B cell (primary cell): ENCODE results near the gene PHLDA3. TPM values are rescaled to one million over a fixed set of nuclear protein-coding genes. Genes with fewer than 3 reads are reported as not detected.
A peak's percentile ranks its signal among the peaks of the same experiment; 100 is the strongest.

Source experiments
- ATAC-seq: fragments of 200-7000 bp; cut with Tn5 transposase; one replicate; pipeline ENCODE4 v1.10.0; 2021; ENCODE audit warnings: low read depth, mild to moderate bottlenecking, moderate number of reproducible peaks, moderate library complexity
- CTCF ChIA-PET: fragments of 350-600 bp; sonication (Branson Sonifier 250); formaldehyde crosslinking; loops from one replicate; lab custom pipeline; 2021; ENCODE audit warnings: antibody characterized with exemption, inconsistent platforms; lab: Charles Lee
- POLR2A ChIA-PET: fragments of 350-600 bp; sonication (Branson Sonifier 250); formaldehyde crosslinking; loops from one replicate; lab custom pipeline; 2021; ENCODE audit warnings: antibody characterized with exemption; lab: Charles Lee
- DNase-seq: peaks from one replicate; pipeline ENCODE4 v3.0.0; 2013
- H2AFZ ChIP-seq: 2 replicates; pipeline ENCODE4 v1.6.1; 2012; ENCODE audit warnings: mild to moderate bottlenecking, low read depth, low read length; ENCODE audit not compliant: insufficient read depth, poor library complexity, severe bottlenecking
- H3K27ac ChIP-seq, 2 donors: 1 replicate in 1 of 2; 2 replicates in 1 of 2; pipeline ENCODE4 v1.5.1; 2012 to 2013; ENCODE audit warnings: low read length in 2 of 2, mild to moderate bottlenecking in 2 of 2, moderate library complexity in 1 of 2
- H3K27me3 ChIP-seq, 4 experiments: fragments of 200-600 bp in 1 of 4; sonication (generic) in 1 of 4; replicated peaks in 1 of 4; 1 replicate in 2 of 4; 2 replicates in 2 of 4; pipeline versions ENCODE4 v1.6.1 to v1.7.0; 2013 to 2016; ENCODE audit warnings: low read length in 3 of 4, mild to moderate bottlenecking in 2 of 4, mixed read lengths in 1 of 4, moderate library complexity in 1 of 4; ENCODE audit not compliant: insufficient read depth in 4 of 4, control insufficient read depth in 3 of 4; ENCODE audit errors: control extremely low read depth in 1 of 4
- H3K36me3 ChIP-seq, 2 experiments: replicated peaks in 1 of 2; 1 replicate in 1 of 2; 2 replicates in 1 of 2; pipeline versions ENCODE4 v1.6.1 to v1.7.1; 2013; ENCODE audit warnings: low read length in 1 of 2; ENCODE audit not compliant: insufficient read depth in 2 of 2, control insufficient read depth in 1 of 2; ENCODE audit errors: control extremely low read depth in 1 of 2, extremely low read depth in 1 of 2
- H3K4me1 ChIP-seq, 2 donors: fragments of 200-600 bp in 1 of 2; sonication (generic) in 1 of 2; 1 replicate in 1 of 2; 2 replicates in 1 of 2; pipeline versions ENCODE4 v1.5.1 to v1.6.1; 2013 to 2017; ENCODE audit warnings: low read length in 2 of 2; ENCODE audit not compliant: control insufficient read depth in 2 of 2, insufficient read depth in 2 of 2
- H3K4me2 ChIP-seq: replicated peaks from 2 replicates; pipeline ENCODE3; 2012; ENCODE audit warnings: mild to moderate bottlenecking, low read depth, low read length; ENCODE audit not compliant: poor library complexity, severe bottlenecking
- H3K4me3 ChIP-seq, 5 experiments: fragments of 200-600 bp in 1 of 5; sonication (generic) in 1 of 5; 1 replicate in 3 of 5; 2 replicates in 2 of 5; pipeline versions ENCODE4 v1.5.1 to v1.7.0; 2011 to 2016; ENCODE audit warnings: low read length in 4 of 5, mild to moderate bottlenecking in 4 of 5, low read depth in 2 of 5, control low read depth in 1 of 5, moderate library complexity in 1 of 5; ENCODE audit not compliant: insufficient read depth in 1 of 5; ENCODE audit errors: control extremely low read depth in 1 of 5, extremely low read depth in 1 of 5
- H3K79me2 ChIP-seq: fragments of 200-600 bp; sonication (generic); one replicate; pipeline ENCODE4 v1.6.0; 2016; ENCODE audit warnings: low read length; ENCODE audit not compliant: control insufficient read depth, insufficient read depth
- H3K9ac ChIP-seq: fragments of 200-600 bp; sonication (generic); 2 replicates; pipeline ENCODE4 v1.6.1; 2017; ENCODE audit warnings: mild to moderate bottlenecking, low read length, moderate library complexity
- H3K9me3 ChIP-seq, 3 donors: one replicate each; pipeline versions ENCODE4 v1.6.1 to v1.7.1; 2013; ENCODE audit warnings: low read length in 2 of 3; ENCODE audit not compliant: control insufficient read depth in 2 of 3, insufficient read depth in 1 of 3; ENCODE audit errors: control extremely low read depth in 1 of 3
- H4K20me1 ChIP-seq: 2 replicates; pipeline ENCODE4 v1.6.0; 2012; ENCODE audit warnings: mild to moderate bottlenecking, low read length; ENCODE audit not compliant: insufficient read depth, control insufficient read depth, poor library complexity, severe bottlenecking
- H3K27ac Mint-ChIP-seq: one replicate; pipeline ENCODE4 v1.8.0; 2021; ENCODE audit warnings: mixed read lengths
- H3K27me3 Mint-ChIP-seq: one replicate; pipeline ENCODE4 v1.8.0; 2021; ENCODE audit warnings: mixed read lengths
- H3K4me1 Mint-ChIP-seq: one replicate; pipeline ENCODE4 v1.8.0; 2021; ENCODE audit warnings: mixed read lengths
- H3K4me3 Mint-ChIP-seq: one replicate; pipeline ENCODE4 v1.8.0; 2021; ENCODE audit warnings: mixed read lengths
- H3K9me3 Mint-ChIP-seq: one replicate; pipeline ENCODE4 v1.8.0; 2022; ENCODE audit warnings: mixed read lengths; ENCODE audit not compliant: insufficient read depth
- CTCF ChIP-seq: fragments of 200-600 bp; IDR thresholded peaks from one replicate; pipeline ENCODE4 v1.8.0; 2022; ENCODE audit warnings: antibody characterized with exemption, mild to moderate bottlenecking
- EZH2 ChIP-seq: IDR thresholded peaks from 2 replicates; pipeline ENCODE4 v1.6.1; 2012; ENCODE audit warnings: borderline replicate concordance, low read depth, mild to moderate bottlenecking, moderate library complexity, low read length; ENCODE audit not compliant: insufficient read depth, poor library complexity, severe bottlenecking
- WGBS: methylation state at CpG from one replicate; pipeline ENCODE4 v1.1.5; 2013; ENCODE audit warnings: missing lambda C conversion rate; ENCODE audit not compliant: insufficient coverage; 5-methylcytosine and 5-hydroxymethylcytosine counted together
- intact Hi-C: fragments of 100-400 bp; cut with micrococcal nuclease; formaldehyde crosslinking; loops from one replicate; pipeline ENCODE4 v1.10.0; 2022
- polyA plus RNA-seq: library from polyadenylated mRNA; depleted of rRNA; stranded (reverse); fragments of >200 nt; gene quantifications from 2 replicates; pipeline ENCODE4 v1.2.3, GENCODE V29; 2012
- total RNA-seq, 2 donors: library from RNA; stranded (reverse); fragments of 120-200 nt in 1 of 2; gene quantifications; 1 replicate in 1 of 2; 2 replicates in 1 of 2; pipeline versions ENCODE4 v1.2.3 to v1.2.4, GENCODE V29; 2013 to 2022

Gene PHLDA3
- total and polyA plus RNA-seq, 2 donors (not counting 1 experiment from before 2014, with no cell fraction given) = 0.20 to 0.30 TPM

- no peaks in the 10 kb centered on the region for H3K9me3 Mint-ChIP-seq
- peaks cover 26% of the 10 kb centered on the region for H3K4me1 Mint-ChIP-seq
- Histone ChIP-seq H2AFZ (peak overlapping the region; percentile 81), H4K20me1 (no peaks in the 10 kb centered on the region), H3K79me2 (no peaks in the 10 kb centered on the region), H3K27ac (no peak overlapping the region), H3K27me3 (peaks cover 0 to 19% (median 2%) of the 10 kb centered on the region in 4 experiments), H3K36me3 (peaks cover 0 to 7% of the 10 kb centered on the region in 2 experiments), H3K4me2 (peak overlapping the region; percentile 86), H3K4me3 (peak overlapping the region; percentile 31 to 67 (median 47)), H3K9me3 (no peaks in the 10 kb centered on the region), H3K9ac (peak overlapping the region; percentile 65), H3K4me1 (peaks cover 14 to 25% of the 10 kb centered on the region in 2 donors)
- peaks cover 4% of the 10 kb centered on the region for H3K27me3 Mint-ChIP-seq
- peak; percentile 59 for ATAC-seq
- peak overlapping the region; percentile 87 for H3K4me3 Mint-ChIP-seq
- ChIA-PET CTCF (interaction anchor here (0.6 to 10.2 kb wide), 15 partner anchors 8 to 552 kb away, joined by 3 to 407 read pairs (median 9); partner anchors contain the start of genes CSRP1 and RNPEP), POLR2A (interaction anchor here (0.5 kb wide), 1 partner anchor 43 kb away, joined by 3 read pairs; no protein-coding TSS in a partner anchor)
- no peak for TF ChIP-seq CTCF
- no peak for TF ChIP-seq EZH2
- WGBS = 4% methylated on average over 27 of the region's 37 CpGs
- DNase-seq = peak; percentile 83
- intact Hi-C loops = loop anchor here (2.0 to 5.0 kb wide), 2 partner anchors 33 to 46 kb away; no protein-coding TSS in a partner anchor
- H3K27ac Mint-ChIP-seq = peak overlapping the region; percentile 81
Observed at GRCh38 chr1:201480231-201481003, 11.4 kb upstream of the PHLDA3 start.
